GM21367 (cell line): Measurements from ENCODE around the gene KHNYN.
"Not testable (repeated sequence)": the region's sequence is repeated elsewhere in the genome, so short reads cannot be mapped to it uniquely, and the experiment has no call there.

Source experiments
- ATAC-seq: cut with Tn5 transposase; IDR thresholded peaks from one replicate; pipeline ENCODE4 v1.9.1; 2021; ENCODE audit not compliant: unreplicated experiment

The KHNYN gene

DNA sequence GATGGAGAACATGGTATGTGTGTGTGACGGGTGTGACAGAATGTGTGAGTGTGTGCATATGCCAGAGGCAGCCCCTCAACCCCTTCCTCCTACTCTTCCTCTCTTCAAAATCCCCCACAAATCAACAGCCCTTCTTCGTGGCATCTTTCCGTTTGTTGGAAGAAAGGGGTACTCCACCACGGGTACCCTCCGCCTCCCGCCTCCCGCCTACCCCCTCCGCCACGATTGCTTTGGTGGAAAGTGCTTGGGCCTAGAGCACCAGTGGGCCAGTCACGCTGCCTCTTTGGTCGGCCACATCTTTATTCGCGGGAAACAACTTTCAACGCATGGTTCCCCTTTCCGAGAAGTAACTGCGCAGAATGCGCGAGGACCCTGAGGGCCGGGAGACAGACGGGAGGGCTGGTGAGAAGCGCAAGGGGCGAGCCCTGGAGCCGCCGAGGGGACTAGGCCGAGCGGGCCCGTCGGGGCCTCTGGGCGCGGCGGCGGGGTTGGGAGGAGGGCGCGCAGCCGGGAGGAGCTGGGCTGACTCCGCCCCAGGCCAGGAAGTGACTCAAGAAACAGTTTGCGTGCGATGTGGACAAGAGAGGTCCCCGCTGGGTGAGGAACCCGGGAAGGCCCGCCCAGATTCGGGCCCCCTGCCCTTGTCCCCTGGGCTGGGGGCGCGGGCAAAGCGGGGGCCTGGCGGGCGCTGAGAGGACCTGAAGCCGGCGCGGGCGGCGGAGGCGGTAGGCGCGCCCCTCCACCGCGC, at the start of gene KHNYN, which contains the start of gene CBLN3:
Gene KHNYN (plus strand): TSS at position 560 of the 748 bp plus-strand sequence. CDS start 777 bp downstream, outside the sequence.
Gene CBLN3 (minus strand): TSS at position 274 of the 748 bp plus-strand sequence. CDS start 614 bp downstream, outside the sequence.
- ATAC-seq, result peak; percentile 83

DNA sequence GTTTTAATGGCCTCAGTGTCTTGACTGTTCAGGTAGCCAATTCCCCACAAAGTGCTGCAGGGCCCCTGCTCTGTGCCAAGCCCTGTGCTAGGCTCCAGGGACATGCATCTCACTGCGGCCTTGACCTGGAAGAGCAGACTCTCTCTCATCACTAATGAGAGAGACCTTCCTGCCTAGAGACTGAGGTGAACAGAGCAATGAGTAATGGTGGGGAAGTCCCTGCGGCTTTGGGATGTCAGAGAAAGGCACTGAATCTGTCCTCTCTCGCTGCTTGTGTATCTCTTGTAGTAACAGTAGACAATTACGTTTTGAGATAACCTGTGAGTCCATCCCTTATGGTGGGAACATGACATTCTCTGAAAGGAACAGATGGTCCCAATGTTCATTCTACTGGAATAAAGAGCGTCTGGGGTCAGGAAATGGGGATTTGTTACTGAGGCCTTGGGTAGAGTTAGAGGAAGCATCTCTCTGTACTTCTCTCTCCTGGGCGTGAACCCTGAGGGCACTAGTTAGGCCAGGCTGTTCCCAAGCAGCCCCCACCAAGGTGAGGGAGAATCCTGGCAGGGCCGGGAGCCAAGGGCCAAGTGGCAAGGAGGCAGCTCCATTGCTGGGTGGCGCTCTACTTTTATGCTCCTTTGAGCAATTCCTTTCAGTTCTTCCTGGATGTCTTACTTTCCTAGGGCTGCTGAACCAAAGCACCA, 48.2 kb upstream of the KHNYN start:
- ATAC-seq, result no peak

DNA sequence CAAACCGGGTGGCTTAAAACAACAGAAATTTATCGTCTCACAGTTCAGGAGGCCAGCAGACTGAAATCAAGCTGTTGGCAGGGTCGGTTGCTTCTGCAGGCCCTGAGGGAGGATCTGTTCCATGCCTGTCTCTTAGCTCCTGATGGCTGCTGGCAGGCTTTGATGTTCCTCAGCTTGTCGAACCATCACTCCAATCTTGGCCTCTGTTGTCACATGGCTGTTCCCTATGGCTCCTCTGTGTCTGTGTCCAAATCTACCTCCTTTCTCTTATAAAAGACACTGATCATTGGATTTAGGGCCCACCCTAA, 47.7 kb upstream of the KHNYN start:
- ATAC-seq, result no peak

DNA sequence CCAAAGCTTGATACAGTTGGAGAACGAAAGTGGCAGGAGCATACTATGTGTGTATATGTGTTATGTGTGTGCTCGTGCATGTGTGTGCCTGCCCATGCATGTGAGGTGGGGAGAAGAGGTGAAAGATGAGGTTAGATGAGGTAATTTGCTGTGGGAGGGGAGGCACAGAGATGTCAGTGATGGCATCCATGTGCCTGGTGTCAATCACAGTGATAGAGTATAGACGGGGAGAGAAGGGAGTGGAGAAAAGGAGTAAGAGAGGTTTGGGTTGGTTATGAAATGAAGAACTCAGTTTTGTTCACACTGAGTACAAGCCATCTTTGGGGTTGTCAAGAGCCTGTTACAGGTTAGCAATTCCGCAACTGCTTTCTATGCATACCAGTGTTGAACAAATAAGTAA, 45.6 kb upstream of the KHNYN start:
- ATAC-seq, result no peak

DNA sequence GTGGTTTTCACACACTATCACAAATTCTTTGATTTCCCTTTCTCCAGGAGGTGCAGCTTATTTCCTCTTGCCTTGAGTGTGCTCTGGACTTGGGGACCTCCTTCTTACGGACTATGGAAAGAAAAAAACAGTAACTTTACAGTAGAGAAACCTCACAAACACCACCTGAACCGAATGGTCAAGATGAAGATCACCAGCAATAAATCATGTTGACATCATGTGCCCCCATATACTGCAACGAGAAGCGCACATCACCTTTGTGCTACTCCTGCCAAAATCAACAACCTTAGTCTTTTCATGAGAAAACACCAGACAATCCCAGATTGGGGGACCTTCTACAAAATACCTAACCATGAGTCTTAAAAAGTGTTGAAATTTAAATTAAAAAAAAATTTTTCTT, 44.2 kb upstream of the KHNYN start:
- no peak for ATAC-seq

DNA sequence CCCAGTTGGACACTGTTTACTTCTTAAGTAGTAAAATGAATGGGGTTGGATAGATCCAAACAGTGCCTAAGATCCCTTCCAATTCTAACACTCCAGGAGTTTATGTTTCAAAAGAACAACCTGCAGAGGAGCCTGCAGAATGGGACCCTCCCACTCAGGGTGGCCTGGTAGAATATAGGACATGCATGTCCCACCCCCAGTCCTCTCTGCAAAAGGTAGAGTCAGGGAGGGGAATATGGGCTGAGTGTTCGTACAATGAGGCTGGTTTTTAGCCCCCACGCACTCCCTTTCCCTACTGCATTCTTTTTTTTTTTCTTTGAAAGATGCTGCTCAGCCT, 42.8 kb upstream of the KHNYN start:
- no peak for ATAC-seq

DNA sequence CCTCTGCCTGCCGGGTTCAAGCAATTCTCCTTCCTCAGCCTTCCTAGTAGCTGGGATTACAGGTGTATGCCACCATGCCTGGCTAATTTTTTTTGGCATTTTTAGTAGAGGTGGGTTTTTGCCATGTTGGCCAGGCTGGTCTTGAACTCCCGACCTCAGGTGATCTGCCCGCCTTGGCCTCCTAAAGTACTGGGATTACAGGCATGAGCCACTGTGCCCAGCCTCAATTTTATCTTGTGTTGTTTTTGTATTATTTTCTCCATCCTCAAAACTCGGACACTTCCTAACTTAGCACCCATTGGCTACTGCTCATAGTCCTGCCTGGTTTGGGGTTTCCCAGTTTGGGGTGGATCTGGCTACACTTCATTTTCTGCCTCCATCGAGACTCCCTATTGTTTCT, 42.2 kb upstream of the KHNYN start:
- ATAC-seq, result not testable (repeated sequence)

DNA sequence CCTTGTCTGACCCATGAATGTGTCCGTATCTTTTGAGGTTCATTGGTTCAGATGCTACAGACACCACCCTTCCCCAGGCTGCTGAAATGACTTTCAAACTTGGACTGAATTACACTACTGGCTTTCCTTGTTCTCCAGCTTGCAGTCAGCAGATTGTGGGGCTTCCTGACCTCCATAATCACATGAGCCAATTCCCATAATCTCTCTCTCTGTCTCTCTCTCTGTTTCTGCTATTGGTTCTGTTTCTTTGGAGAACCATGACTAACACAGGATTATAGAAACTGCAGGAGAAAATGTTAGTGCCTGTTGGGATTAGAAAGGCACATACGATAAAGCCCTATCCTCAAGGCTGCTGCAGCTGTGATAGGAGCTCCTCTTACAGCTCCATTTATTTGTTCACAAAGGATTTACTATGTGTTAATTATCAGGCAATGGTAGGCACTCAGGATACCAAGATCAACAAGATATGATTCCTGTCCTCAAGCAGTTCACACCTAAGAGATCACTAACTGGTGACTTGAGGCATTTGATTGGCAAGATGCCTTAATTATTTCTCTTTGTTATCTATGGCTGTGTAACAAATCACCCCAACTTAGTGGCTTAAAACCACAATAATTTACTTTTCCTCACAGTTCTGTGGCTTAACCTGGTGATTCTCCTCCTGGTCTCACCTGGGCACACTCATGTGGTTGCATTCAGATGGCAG, 41.1 kb upstream of the KHNYN start:
- no peak for ATAC-seq

DNA sequence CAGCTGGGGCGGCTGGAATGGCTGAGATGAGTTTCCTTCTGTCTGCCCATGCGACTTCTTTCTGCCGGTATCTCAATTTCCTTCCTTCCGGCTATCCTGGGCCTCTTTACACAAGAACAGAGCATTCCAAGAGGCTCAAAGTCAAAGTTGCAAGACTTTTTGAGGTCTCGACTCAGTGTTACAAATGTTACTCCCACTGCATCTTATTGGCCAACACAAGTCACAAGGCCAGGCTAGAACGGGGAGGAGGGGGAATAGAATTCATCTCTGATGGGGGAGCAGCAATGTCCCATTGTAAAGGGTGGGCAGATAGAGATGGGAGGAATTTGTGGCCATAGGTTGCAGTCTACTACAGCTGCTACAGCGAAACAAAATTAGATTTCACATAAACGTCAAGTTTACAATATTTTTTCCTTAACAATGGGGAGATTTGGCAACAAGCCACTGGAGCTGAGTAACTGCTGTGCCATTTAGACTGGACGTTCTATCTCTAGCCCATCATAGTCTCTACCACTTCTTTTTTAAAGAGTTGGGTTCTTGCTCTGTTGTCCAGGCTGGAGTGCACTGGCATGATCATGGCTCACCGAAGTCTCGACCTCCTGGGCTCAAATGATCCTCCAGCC, 40.4 kb upstream of the KHNYN start:
- ATAC-seq, result no peak

DNA sequence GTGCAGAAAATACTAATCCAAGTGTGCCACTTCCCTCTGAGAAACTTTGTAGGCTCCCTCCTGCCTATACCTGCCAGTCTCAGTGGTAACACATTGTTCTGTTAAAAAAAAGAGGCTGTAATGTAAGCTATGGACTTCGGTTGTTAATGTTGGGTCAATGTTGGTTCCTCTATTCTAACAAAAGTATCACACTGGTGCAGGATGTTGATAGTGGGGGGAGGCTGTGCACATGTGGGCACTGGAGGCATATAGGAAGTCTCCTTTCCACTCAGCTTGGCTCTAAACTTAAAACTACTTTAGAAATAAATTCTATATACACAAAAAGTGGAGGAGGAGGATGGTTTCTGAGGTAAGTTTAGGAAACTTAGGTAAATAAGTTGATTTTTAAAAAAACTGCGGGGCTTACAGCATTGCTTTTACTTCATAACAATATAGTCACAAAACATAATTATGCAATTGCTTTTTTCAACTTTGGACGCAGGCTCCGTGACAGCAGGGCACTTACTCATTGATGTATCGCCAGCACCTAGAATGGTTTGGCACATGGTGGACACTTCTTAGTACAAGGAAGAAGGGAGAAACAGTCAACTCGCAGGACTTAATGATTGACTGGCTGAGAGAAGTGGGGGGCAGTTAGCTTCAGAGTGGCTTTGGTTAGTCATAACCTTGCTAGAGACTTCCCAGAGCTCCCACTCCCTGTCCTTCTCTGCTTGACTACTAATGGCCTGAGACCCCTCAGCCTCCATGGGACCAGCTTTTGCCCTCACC, 38.9 kb upstream of the KHNYN start:
- no peak for ATAC-seq

DNA sequence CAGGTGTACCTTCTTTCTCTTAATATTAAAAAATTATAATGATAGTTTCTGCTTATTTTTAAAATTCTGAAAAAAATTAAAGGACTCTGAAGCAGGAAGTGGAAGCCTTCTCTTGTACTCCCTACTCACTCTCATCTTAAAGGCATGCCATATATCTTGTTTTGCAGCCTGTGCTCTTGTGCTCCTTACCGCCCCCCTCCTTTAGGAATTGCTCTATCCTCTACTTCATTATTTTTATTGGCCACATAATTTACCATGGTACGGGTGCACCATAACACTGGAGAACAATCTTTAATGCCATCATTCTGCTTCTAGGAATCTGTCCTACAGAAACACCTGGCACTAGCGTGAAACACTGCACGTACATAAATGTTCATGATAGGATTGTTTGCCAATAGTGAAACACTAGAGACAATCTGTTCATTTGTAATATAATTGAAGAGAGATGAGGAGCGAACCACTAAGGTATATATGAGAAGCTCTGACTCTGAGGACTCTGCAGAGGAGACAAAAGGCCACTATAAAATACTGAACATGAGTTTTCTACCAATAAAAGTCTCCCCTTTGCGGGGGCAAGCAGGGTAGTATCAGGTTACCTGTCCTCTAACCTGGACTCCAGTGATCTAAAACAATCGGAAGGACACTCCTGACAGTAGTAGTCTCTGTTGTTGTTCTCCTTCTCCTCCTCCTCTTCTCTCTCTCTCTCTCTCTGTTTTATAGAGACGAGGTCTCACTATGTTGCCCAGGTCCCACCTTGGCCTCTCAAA, 37.2 kb upstream of the KHNYN start:
- ATAC-seq, result no peak

DNA sequence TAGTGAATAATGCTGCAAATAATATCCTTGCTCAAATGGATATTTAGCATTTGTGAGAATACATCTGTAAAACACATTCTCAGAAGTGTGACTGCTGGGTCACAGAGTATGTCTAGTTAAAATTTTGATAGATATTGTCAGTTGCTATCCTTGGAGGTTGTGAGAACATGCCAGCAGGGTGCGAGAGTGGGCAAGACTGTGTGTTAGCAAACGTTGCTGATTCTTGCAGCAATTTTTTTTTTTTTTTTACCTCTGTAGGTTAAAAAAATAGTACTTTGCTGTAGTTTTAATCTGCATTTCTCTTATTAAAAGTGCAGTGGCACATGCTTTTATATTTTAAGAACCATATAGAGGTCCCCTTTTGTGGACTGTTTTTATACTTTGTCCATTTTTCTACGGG, 35.5 kb upstream of the KHNYN start:
- no peak for ATAC-seq

DNA sequence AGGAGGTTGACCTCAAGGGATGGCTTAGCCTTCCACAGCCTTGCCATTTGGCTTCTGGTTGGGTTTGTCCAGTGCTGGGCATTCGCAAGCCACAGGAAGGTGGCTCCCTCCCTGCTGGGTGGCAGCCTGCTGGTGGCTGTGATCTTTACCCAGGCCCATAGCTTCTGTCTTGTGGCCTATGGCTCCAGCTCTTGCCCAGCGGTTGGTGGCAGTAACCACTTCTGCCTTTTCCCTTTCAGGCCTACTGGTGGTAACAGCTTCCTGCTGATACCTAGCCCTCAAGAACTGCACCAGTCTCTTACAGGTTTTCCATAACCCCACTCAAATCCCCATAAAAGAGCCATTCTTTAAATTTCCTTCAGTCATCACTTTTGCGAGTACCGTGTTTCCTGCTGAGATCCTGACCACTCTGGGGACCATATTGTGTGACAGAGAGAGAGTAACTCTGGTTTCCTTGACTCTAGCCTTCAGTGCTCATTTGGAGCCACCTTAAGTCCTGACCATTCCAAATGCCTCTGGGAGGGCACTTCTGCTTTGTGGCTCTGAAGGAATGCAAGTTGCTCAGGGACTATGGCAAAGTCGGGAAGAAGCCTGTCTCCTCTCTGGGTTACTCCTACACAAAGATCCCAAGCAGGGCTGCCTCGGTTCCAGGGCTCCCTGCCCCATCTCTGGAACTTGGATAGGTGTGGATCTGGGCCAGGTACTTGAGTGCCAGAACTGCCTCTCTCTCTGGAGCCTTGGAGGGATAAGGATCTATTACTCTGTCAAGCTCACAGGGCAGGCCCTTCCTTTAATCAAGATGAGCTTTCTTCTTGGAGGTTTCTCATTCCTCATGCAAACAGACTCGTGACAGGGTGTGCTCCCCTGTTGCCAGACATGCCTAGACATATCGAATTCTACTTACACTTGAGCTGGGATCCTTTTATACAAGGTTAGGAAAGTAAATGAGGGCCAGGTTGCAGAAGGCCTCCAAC, 33.9 kb upstream of the KHNYN start:
- ATAC-seq, result no peak

DNA sequence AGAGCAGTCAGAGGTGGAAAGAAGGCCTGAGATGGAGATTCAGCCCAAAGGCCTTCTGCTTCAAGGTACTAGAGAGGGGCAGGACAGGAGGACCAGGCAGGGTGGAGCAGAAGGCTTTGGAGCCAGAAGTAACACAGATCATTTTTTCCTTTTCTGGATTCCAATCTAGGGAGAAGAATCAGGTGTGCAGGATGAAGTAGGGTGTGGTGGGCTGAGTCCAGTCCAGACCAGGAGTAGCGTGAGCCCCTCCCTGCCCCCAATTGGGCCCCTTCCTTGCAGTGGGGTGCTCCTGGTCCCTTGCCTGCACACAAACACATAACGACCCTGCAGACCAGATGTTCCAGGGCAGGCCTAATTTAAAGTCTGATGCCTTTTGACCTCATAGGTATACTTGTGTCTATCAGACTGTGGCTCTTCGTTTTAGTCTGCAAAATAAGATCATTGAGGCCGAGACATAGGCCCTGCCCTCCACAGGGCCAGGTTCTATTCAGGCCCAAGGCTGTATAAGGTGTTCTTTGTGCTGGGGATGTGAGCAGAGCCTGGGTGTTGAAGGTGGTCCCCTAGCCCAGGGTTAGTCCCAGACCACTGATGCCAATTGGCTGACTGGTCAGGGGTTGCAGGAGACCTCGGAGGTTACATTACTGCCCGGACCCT, 32.0 kb upstream of the KHNYN start:
- ATAC-seq, result no peak

DNA sequence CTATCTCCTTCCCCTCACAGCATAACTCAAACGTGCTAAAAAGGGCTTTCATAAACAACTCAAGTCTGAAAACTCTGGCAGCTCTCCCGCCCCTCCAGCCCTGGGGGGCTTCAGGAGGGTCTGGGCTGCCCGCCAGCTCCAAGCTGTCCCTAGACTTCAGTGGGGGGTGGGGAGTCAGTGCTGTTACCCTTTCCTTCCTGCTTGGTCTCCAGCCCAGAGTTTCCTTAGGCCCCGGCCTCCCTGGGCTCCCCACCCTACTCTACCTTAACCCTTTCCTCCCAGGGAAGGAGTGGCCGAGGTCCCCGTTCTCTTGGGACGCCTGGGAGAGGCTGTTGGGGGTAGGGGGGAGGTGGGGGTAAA, 31.5 kb upstream of the KHNYN start:
- ATAC-seq, result no peak

DNA sequence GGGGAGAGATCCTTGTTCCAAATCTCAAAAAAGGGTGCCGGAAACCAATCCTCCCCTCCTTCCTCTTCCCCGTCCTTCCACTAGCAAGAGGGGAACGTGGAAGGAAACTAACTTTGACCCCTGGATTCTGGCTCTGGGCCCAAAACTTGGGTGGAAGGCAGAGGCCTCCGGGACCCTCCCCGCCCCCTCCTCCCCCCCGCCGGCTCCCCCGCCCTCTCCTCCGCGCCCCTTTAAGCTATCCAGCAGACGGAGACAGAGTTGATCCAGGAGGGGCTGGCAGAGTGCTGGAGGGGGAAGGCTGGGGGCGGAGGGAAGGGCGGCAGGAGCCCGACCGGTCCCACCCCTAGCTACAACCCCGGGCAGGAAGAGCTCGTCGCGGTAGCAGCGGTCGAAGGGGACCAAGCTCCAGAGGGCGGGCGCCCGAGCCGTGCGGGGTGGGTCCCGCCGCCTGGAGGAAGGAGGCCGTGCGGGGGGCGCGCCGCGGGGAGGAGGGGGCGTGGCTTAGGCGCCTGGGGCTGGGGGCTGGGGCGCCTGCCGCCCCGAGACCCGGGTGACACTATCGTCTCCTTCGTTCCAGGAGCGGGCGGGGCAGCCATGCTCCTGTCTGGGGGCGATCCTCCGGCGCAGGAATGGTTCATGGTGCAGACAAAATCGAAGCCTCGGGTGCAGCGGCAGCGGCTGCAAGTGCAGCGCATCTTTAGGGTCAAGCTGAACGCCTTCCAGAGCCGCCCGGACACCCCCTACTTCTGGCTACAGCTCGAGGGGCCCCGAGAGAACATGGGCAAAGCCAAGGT, 30.9 kb upstream of the KHNYN start, which contains the start of gene NYNRIN:
Gene NYNRIN (plus strand): TSS at position 351 of the 794 bp plus-strand sequence. CDS start 244 bp downstream, at position 595.
- no peak for ATAC-seq

DNA sequence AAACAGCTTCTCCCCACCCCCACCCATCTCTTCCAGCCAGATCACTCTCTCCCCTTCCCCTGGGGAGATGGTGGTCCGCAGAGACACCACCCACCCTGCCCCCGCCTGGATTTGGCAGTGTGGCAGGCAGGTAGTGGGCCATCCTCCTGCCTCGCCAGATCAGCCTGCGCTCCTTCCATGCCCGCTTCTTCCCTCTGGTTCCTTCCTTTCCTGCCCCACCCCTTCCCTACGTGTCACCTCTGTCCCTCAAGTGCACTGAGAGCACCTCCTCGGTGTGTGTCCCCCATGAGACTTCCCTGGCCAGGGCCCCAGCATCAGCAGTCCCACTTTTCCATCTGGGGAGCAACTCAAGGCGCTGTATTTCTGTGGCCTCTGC, 30.3 kb upstream of the KHNYN start:
- ATAC-seq, result no peak
